Mesenchymal stem cell (in vitro differentiated cells and primary cell): Measurements from ENCODE around the gene SRSF6. TPM values are rescaled to one million over a fixed set of nuclear protein-coding genes. Genes with fewer than 3 reads are reported as not detected.

Source experiments
- DNase-seq: peaks from one replicate; pipeline ENCODE4 v3.0.0-alpha.2; 2013
- H2AFZ ChIP-seq: one replicate; pipeline ENCODE4 v1.6.1; 2013; ENCODE audit warnings: low read depth, mild to moderate bottlenecking, control low read depth, inconsistent platforms, low read length, moderate library complexity
- H2AK5ac ChIP-seq: 2 replicates; pipeline ENCODE4 v1.6.1; 2013; ENCODE audit warnings: low read length, moderate library complexity, mild to moderate bottlenecking, inconsistent platforms; ENCODE audit not compliant: severe bottlenecking
- H2BK120ac ChIP-seq: one replicate; pipeline ENCODE4 v1.6.1; 2013; ENCODE audit warnings: low read depth, mild to moderate bottlenecking, inconsistent platforms, low read length, moderate library complexity
- H2BK12ac ChIP-seq, 2 experiments: one replicate each; pipeline ENCODE4 v1.6.1; 2013; ENCODE audit warnings: inconsistent platforms in 2 of 2, low read length in 2 of 2, mild to moderate bottlenecking in 2 of 2, moderate library complexity in 2 of 2, control low read depth in 1 of 2
- H2BK15ac ChIP-seq: one replicate; pipeline ENCODE4 v1.6.1; 2013; ENCODE audit warnings: mild to moderate bottlenecking, low read depth, inconsistent platforms; ENCODE audit not compliant: poor library complexity, severe bottlenecking
- H2BK5ac ChIP-seq: 2 replicates; pipeline ENCODE4 v1.6.1; 2013; ENCODE audit warnings: low read depth, mild to moderate bottlenecking, low read length, control low read depth, inconsistent platforms; ENCODE audit not compliant: poor library complexity, severe bottlenecking
- H3K14ac ChIP-seq, 2 experiments: one replicate each; pipeline ENCODE4 v1.6.1; 2013; ENCODE audit warnings: inconsistent platforms in 2 of 2, low read length in 2 of 2, control low read depth in 1 of 2, mild to moderate bottlenecking in 1 of 2, moderate library complexity in 1 of 2
- H3K18ac ChIP-seq, 2 experiments: one replicate each; pipeline ENCODE4 v1.6.1; 2013; ENCODE audit warnings: inconsistent platforms in 2 of 2, low read length in 2 of 2, control low read depth in 1 of 2, low read depth in 1 of 2, mild to moderate bottlenecking in 1 of 2
- H3K23ac ChIP-seq, 2 experiments: one replicate each; pipeline ENCODE4 v1.6.1; 2013; ENCODE audit warnings: inconsistent platforms in 2 of 2, low read length in 2 of 2, mild to moderate bottlenecking in 2 of 2, moderate library complexity in 2 of 2, control low read depth in 1 of 2
- H3K27ac ChIP-seq: 2 replicates; pipeline ENCODE4 v1.5.1; 2013; ENCODE audit warnings: mild to moderate bottlenecking, moderate library complexity, low read length, control low read depth, inconsistent platforms; ENCODE audit not compliant: poor library complexity, severe bottlenecking
- H3K27me3 ChIP-seq, 2 experiments: 2 replicates each; pipeline versions ENCODE4 v1.6.1 to v1.7.0; 2013; ENCODE audit warnings: low read length in 2 of 2, mild to moderate bottlenecking in 2 of 2, moderate library complexity in 2 of 2, control low read depth in 1 of 2, inconsistent platforms in 1 of 2; ENCODE audit not compliant: control insufficient read depth in 1 of 2, insufficient read depth in 1 of 2
- H3K36me3 ChIP-seq, 2 experiments: 2 replicates each; pipeline versions ENCODE4 v1.6.1 to v1.7.0; 2013; ENCODE audit warnings: low read length in 2 of 2, control low read depth in 1 of 2, inconsistent platforms in 1 of 2, low read depth in 1 of 2, mild to moderate bottlenecking in 1 of 2; ENCODE audit not compliant: insufficient read depth in 2 of 2, control insufficient read depth in 1 of 2
- H3K4ac ChIP-seq, 2 experiments: one replicate each; pipeline ENCODE4 v1.6.1; 2013; ENCODE audit warnings: inconsistent platforms in 2 of 2, low read length in 2 of 2, mild to moderate bottlenecking in 2 of 2, moderate library complexity in 2 of 2, control low read depth in 1 of 2, low read depth in 1 of 2
- H3K4me1 ChIP-seq: 2 replicates; pipeline ENCODE4 v1.6.1; 2013; ENCODE audit warnings: low read depth, low read length, control low read depth; ENCODE audit not compliant: control insufficient read depth, insufficient read depth
- H3K4me2 ChIP-seq: 2 replicates; pipeline ENCODE4 v1.6.1; 2013; ENCODE audit warnings: low read length, mild to moderate bottlenecking, inconsistent platforms; ENCODE audit not compliant: poor library complexity, severe bottlenecking
- H3K4me3 ChIP-seq, 2 experiments: 2 replicates each; pipeline versions ENCODE4 v1.5.1 to v1.7.0; 2013; ENCODE audit warnings: low read length in 2 of 2, mild to moderate bottlenecking in 2 of 2, control low read depth in 1 of 2, low read depth in 1 of 2; ENCODE audit not compliant: insufficient read depth in 1 of 2
- H3K79me1 ChIP-seq: replicated peaks from 2 replicates; pipeline ENCODE4 v1.6.1; 2013; ENCODE audit warnings: mild to moderate bottlenecking, control low read depth, low read length, inconsistent platforms; ENCODE audit not compliant: poor library complexity, severe bottlenecking
- H3K9ac ChIP-seq: 2 replicates; pipeline ENCODE4 v1.7.0; 2013; ENCODE audit warnings: mild to moderate bottlenecking, low read length, moderate library complexity
- H3K9me3 ChIP-seq: 2 replicates; pipeline ENCODE4 v1.7.0; 2013; ENCODE audit warnings: mild to moderate bottlenecking, low read length; ENCODE audit not compliant: control insufficient read depth
- H4K8ac ChIP-seq: one replicate; pipeline ENCODE4 v1.6.1; 2013; ENCODE audit warnings: inconsistent platforms, mild to moderate bottlenecking, low read length, moderate library complexity
- H4K91ac ChIP-seq: one replicate; pipeline ENCODE4 v1.6.1; 2013; ENCODE audit warnings: mild to moderate bottlenecking, low read length, inconsistent platforms
- WGBS: methylation state at CpG from one replicate; pipeline ENCODE4 v1.1.7; 2013; ENCODE audit warnings: mixed read lengths; 5-methylcytosine and 5-hydroxymethylcytosine counted together
- small RNA-seq: library from polyadenylated mRNA; stranded (forward); fragments of <200 nt; extraction: miRNeasy Mini kit (QIAGEN cat#:217004); gene quantifications from one replicate; pipeline ENCODE3, GENCODE V24; 2013; ENCODE audit warnings: low read depth

SRSF6 gene

DNA sequence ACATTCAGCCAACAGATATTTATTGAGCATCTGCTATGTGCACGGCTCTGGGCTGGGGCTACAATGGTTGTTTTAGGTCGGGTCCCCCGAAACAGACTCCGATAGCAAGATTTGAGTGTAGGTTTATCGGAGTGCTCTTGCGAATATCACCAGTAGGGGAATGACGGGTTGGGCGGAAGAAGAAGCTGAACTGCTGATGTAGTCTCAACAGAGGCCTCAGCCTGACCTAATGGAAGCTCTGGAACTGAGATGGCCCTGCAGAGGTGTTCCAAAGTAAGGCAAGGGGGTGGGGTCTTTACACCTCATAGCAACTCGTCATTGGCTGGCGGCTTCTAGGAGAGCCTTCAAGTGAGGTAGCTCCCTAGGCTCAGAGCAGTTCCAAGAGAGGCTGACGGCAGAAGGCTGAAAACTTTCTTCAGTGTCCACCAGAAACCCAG, 50.9 kb downstream of the SRSF6 start:
- WGBS = 52% methylated on average over 11 of the region's 11 CpGs
- Histone ChIP-seq H3K14ac (no peak overlapping the region), H4K8ac (no peak overlapping the region), H2BK15ac (no peak overlapping the region), H3K23ac (no peak overlapping the region), H3K36me3 (peaks cover 0 to 5% of the 10 kb centered on the region in 2 experiments), H3K4ac (no peak overlapping the region), H3K18ac (no peak overlapping the region), H3K27me3 (peaks cover 23 to 38% of the 10 kb centered on the region in 2 experiments), H3K9me3 (no peaks in the 10 kb centered on the region), H2AFZ (no peak overlapping the region), H2BK12ac (no peak overlapping the region), H3K9ac (no peak overlapping the region), H2BK120ac (no peak overlapping the region), H3K27ac (no peak overlapping the region), H3K79me1 (peaks cover 9% of the 10 kb centered on the region), H3K4me3 (peak overlapping the region in 1 of 2 experiments; percentile 77), H3K4me1 (peaks cover 18% of the 10 kb centered on the region), H4K91ac (no peak overlapping the region), H2BK5ac (no peak overlapping the region), H3K4me2 (no peak overlapping the region), H2AK5ac (no peak overlapping the region)
- DNase-seq = peak; percentile 34

DNA sequence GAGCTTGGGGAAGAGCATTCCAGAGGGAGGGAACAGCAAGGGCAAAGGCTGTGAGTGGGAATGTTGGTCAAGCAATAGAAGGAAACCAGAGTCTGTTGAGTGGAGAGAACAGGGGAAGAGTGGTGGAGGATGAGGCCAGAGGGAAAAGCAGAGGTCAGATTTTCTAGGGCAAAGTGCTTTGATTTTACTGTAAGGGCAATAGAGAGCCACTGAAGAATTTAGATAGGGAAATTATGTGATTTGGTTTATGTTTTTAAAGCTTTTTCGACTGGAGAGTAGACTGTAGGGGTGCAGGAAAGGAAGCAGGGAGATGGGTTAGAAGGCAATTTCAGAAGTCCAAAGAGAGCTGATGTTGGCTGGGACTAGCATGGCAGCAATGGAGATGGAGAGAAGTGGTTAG, 54.2 kb downstream of the SRSF6 start:
- no peak overlapping the region for H4K91ac ChIP-seq
- WGBS = 92% methylated on average over 1 of the region's 1 CpG

DNA sequence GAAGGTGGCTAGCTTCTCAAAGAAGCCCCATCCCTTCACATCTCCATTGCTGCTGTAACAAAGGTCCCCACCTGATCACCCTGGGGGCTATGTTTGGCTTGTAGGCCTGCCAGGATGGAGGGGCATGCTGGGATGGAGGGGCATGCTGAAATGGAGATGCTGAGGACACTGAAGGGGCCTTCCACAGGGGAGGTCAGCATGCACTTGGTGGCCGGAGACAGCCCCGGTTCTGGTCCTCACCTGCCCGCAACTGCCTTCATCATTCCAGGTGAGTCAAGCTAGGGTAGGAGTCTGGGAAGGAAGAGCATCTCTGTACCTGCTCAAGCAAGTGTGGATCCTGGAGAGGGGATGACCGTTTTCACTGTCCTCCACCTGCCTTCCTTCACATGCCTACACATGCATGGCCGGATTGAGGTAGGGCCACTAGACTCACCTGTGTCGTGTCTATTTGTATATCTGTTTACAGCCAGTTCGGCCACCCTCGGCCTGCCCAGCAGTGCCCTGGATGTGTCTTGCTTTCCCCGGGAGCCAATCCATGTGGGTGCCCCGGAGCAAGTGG, 55.8 kb downstream of the SRSF6 start:
- Histone ChIP-seq H2BK15ac (no peak overlapping the region), H3K27ac (no peak overlapping the region), H2BK5ac (no peak overlapping the region), H3K4me2 (peak overlapping the region; percentile 44), H2BK12ac (no peak overlapping the region), H3K9me3 (no peaks in the 10 kb centered on the region), H3K79me1 (peaks cover 19% of the 10 kb centered on the region), H3K4me1 (peaks cover 18% of the 10 kb centered on the region), H4K91ac (no peak overlapping the region), H3K14ac (no peak overlapping the region), H2AK5ac (no peak overlapping the region), H3K27me3 (peaks cover 0 to 3% of the 10 kb centered on the region in 2 experiments), H3K18ac (peak overlapping the region in 1 of 2 experiments; percentile 22), H2BK120ac (no peak overlapping the region), H4K8ac (peak overlapping the region; percentile 75), H3K9ac (peak overlapping the region; percentile 41), H2AFZ (peak overlapping the region; percentile 72), H3K4ac (no peak overlapping the region), H3K4me3 (peak overlapping the region; percentile 38 to 69), H3K36me3 (peaks cover 0 to 16% of the 10 kb centered on the region in 2 experiments), H3K23ac (no peak overlapping the region)
- no peak for DNase-seq
- WGBS = 68% methylated on average over 10 of the region's 10 CpGs

More for the DNA sequence above, 54.2 kb downstream of the SRSF6 start:
- Histone ChIP-seq H4K8ac (no peak overlapping the region), H3K4ac (no peak overlapping the region), H3K36me3 (peaks cover 0 to 16% of the 10 kb centered on the region in 2 experiments), H3K4me1 (peaks cover 27% of the 10 kb centered on the region), H2BK12ac (no peak overlapping the region), H2BK120ac (no peak overlapping the region), H3K23ac (no peak overlapping the region), H2BK5ac (no peak overlapping the region), H3K9me3 (no peaks in the 10 kb centered on the region), H2AFZ (no peak overlapping the region), H3K9ac (no peak overlapping the region), H3K27ac (no peak overlapping the region), H3K79me1 (peaks cover 20% of the 10 kb centered on the region), H3K4me2 (no peak overlapping the region), H2AK5ac (no peak overlapping the region), H2BK15ac (no peak overlapping the region), H3K27me3 (peaks cover 4 to 11% of the 10 kb centered on the region in 2 experiments), H3K4me3 (no peak overlapping the region), H3K18ac (no peak overlapping the region), H3K14ac (no peak overlapping the region)
- DNase-seq = no peak

Small RNA genes within 50 kb of the gene (small RNA-seq; reads per million reads assigned to genes)
- gene RF00019 = not detected
- gene RNU6-1251P = not detected
